ENCODE measurements around the gene GPATCH2. TPM values are rescaled to one million over a fixed set of nuclear protein-coding genes. Genes with fewer than 3 reads are reported as not detected.

The GPATCH2 gene
- total RNA-seq, 1 donor, result 20.6 TPM

DNA sequence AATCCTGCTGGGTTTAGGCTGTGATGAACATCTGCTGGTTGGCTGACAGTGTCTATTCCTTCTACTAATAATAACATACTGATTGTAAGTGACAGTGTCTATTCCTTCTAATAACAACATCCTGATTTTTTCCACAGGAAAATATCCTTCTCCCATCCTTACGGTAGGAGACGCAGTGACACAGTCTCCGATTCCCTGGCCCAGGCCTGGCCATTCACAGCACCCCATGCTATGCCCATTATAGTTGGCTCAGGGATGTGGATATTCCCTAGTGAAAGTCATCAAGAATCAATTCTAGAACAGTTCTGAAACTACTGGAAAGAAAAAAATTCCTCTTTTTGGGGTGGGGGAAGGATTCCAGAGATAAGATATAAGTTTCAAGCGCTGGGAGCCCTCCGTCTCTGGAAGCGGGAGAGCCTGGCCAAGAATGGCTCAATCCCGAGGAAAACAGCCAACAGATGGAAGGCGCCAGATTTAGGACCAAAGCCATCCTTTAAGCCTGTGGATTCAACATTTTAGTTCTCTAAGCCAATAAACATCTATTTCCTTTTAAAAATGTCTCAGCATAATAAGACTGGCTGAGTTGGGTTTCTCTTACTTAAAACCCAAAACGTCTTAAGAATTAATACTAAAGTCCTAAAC lies 88.6 kb downstream of the GPATCH2 start:
- Histone ChIP-seq H3K27me3 (ENCODE audit: insufficient read depth, low read length) (no peaks in the 10 kb centered on the region), H3K79me2 (ENCODE audit: insufficient read depth, low read length) (no peaks in the 10 kb centered on the region), H2AFZ (ENCODE audit: low read length) (no peak overlapping the region), H3K4me3 (ENCODE audit: insufficient read depth, low read length) (no peak overlapping the region), H3K9me3 (ENCODE audit: low read depth, low read length) (no peaks in the 10 kb centered on the region), H3K4me1 (ENCODE audit: insufficient read depth, low read length) (no peaks in the 10 kb centered on the region), H3K27ac (ENCODE audit: low read depth, low read length) (no peak overlapping the region), H3K36me3 (ENCODE audit: insufficient read depth, low read length) (no peaks in the 10 kb centered on the region), H3K4me2 (ENCODE audit: insufficient read depth, low read length) (no peak overlapping the region), H4K20me1 (ENCODE audit: insufficient read depth, low read length) (peaks cover 3% of the 10 kb centered on the region)
- no peak for DNase-seq (ENCODE audit: insufficient read length, low spot score, missing footprints)
- TF ChIP-seq, protein P1, sequence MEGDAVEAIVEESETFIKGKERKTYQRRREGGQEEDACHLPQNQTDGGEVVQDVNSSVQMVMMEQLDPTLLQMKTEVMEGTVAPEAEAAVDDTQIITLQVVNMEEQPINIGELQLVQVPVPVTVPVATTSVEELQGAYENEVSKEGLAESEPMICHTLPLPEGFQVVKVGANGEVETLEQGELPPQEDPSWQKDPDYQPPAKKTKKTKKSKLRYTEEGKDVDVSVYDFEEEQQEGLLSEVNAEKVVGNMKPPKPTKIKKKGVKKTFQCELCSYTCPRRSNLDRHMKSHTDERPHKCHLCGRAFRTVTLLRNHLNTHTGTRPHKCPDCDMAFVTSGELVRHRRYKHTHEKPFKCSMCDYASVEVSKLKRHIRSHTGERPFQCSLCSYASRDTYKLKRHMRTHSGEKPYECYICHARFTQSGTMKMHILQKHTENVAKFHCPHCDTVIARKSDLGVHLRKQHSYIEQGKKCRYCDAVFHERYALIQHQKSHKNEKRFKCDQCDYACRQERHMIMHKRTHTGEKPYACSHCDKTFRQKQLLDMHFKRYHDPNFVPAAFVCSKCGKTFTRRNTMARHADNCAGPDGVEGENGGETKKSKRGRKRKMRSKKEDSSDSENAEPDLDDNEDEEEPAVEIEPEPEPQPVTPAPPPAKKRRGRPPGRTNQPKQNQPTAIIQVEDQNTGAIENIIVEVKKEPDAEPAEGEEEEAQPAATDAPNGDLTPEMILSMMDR (IDR thresholded peaks at IDR 0.05; ENCODE audit: extremely low read depth, low read depth, low read length), result no peak

DNA sequence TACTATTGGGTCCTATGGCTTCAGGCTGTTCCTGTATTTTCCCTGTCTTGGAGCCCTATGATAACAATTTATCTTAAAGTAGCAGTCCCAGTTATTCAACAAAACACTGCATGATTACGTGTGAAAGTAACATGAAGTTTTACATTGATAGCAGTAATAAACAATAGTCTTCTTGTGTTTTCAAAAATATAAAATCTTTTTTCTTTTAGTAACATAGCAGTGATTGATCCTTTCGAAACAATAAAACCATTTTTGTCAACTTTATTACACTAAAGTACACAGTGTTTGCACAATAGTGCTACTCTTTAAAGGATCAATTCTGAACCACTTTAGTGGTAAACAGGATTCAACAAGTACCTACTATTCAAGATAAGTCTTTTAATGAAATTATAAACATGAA lies 90.6 kb downstream of the GPATCH2 start:
- no peaks in the 10 kb centered on the region for H3K4me1 ChIP-seq (ENCODE audit: insufficient read depth, low read length)
- H3K27me3 ChIP-seq (ENCODE audit: insufficient read depth, low read length), result no peaks in the 10 kb centered on the region
- no peak for DNase-seq (ENCODE audit: insufficient read length, low spot score, missing footprints)
- H3K4me2 ChIP-seq (ENCODE audit: insufficient read depth, low read length), result no peak overlapping the region
- TF ChIP-seq, protein P1 (IDR thresholded peaks at IDR 0.05; ENCODE audit: extremely low read depth, low read depth, low read length), result no peak
- H4K20me1 ChIP-seq (ENCODE audit: insufficient read depth, low read length), result peaks cover 3% of the 10 kb centered on the region
- H3K9me3 ChIP-seq (ENCODE audit: low read depth, low read length), result no peaks in the 10 kb centered on the region
- no peaks in the 10 kb centered on the region for H3K36me3 ChIP-seq (ENCODE audit: insufficient read depth, low read length)
- no peak overlapping the region for H3K27ac ChIP-seq (ENCODE audit: low read depth, low read length)
- no peak overlapping the region for H2AFZ ChIP-seq (ENCODE audit: low read length)
- H3K4me3 ChIP-seq (ENCODE audit: insufficient read depth, low read length), result no peak overlapping the region
- H3K79me2 ChIP-seq (ENCODE audit: insufficient read depth, low read length), result no peaks in the 10 kb centered on the region

DNA sequence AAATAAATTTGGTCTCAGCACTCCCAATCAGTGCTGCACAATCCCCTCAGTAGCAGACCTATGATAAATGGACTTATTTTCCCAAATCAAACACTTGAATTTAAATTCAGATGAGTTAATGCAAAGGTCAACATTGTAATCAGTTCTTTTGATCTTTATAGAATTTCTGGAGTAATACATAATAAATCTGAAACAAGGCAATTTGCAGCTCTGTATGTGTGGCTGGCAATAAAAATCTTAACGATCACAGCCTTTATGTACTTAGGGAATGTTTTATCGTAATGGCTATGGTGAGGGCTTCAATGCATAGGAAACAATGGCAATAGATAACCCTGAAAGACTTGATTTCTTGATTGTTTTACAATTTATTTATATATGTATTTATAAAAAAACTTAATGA lies 91.4 kb downstream of the GPATCH2 start:
- Histone ChIP-seq H3K4me2 (ENCODE audit: insufficient read depth, low read length) (no peak overlapping the region), H2AFZ (ENCODE audit: low read length) (no peak overlapping the region), H4K20me1 (ENCODE audit: insufficient read depth, low read length) (no peaks in the 10 kb centered on the region), H3K27me3 (ENCODE audit: insufficient read depth, low read length) (no peaks in the 10 kb centered on the region), H3K4me3 (ENCODE audit: insufficient read depth, low read length) (no peak overlapping the region), H3K4me1 (ENCODE audit: insufficient read depth, low read length) (no peaks in the 10 kb centered on the region), H3K27ac (ENCODE audit: low read depth, low read length) (no peak overlapping the region), H3K79me2 (ENCODE audit: insufficient read depth, low read length) (no peaks in the 10 kb centered on the region), H3K9me3 (ENCODE audit: low read depth, low read length) (no peaks in the 10 kb centered on the region), H3K36me3 (ENCODE audit: insufficient read depth, low read length) (no peaks in the 10 kb centered on the region)
- TF ChIP-seq, protein P1 (IDR thresholded peaks at IDR 0.05; ENCODE audit: extremely low read depth, low read depth, low read length), result no peak
- no peak for DNase-seq (ENCODE audit: insufficient read length, low spot score, missing footprints)

DNA sequence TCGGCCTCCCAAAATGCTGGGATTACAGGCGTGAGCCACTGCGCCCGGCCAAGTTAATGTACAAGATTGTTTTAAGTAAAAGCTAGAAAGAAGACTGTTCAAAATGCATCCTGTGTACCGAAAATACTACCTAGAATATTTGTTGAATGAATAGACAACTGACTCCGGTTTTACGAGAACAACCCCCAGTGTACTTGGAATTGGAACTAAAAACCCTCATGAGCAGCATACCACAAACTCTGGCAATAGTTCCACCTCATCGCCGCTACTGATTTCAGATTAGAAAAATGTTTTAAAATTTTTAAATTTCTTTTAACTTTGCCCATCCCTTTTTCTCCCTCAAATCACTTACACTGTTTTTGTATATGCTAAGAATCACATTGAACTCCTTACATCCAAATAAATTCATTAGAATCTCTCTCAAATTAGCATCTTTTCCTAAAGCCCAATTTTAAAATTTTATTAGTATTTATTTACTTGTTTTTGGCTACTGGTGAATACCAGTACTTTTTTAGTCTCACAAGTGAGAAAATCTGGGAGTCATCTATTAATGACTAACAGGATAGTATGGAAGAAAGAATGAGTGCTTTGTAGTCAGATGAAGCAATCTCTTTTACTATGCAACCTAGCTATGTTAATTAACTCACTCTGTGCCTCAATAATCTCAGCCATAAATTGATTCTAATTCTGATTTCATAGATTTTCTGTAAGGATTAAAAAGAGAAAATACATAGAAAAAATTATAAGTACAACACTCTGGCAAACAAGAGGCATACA lies 95.1 kb downstream of the GPATCH2 start:
- H3K36me3 ChIP-seq (ENCODE audit: insufficient read depth, low read length), result no peaks in the 10 kb centered on the region
- H3K27ac ChIP-seq (ENCODE audit: low read depth, low read length), result no peak overlapping the region
- no peak overlapping the region for H3K4me3 ChIP-seq (ENCODE audit: insufficient read depth, low read length)
- H3K79me2 ChIP-seq (ENCODE audit: insufficient read depth, low read length), result no peaks in the 10 kb centered on the region
- H4K20me1 ChIP-seq (ENCODE audit: insufficient read depth, low read length), result no peaks in the 10 kb centered on the region
- no peaks in the 10 kb centered on the region for H3K9me3 ChIP-seq (ENCODE audit: low read depth, low read length)
- no peaks in the 10 kb centered on the region for H3K27me3 ChIP-seq (ENCODE audit: insufficient read depth, low read length)
- TF ChIP-seq, protein P1 (IDR thresholded peaks at IDR 0.05; ENCODE audit: extremely low read depth, low read depth, low read length), result no peak
- DNase-seq (ENCODE audit: insufficient read length, low spot score, missing footprints), result no peak
- H3K4me2 ChIP-seq (ENCODE audit: insufficient read depth, low read length), result no peak overlapping the region
- no peaks in the 10 kb centered on the region for H3K4me1 ChIP-seq (ENCODE audit: insufficient read depth, low read length)
- H2AFZ ChIP-seq (ENCODE audit: low read length), result no peak overlapping the region

All from osteoblast (primary cell).